Stimulated activated CD4-positive, alpha-beta T cell treated with anti-CD3 and anti-CD28 coated beads, Interleukin-15, amount 100 ng/mL, for 48 hours (primary cell): ENCODE data around the gene ABCG1.
A peak's percentile ranks its signal among the peaks of the same experiment; 100 is the strongest.
"Not testable (repeated sequence)": the region's sequence is repeated elsewhere in the genome, so short reads cannot be mapped to it uniquely, and the experiment has no call there.

Experiments
- DNase-seq, 2 donors: peaks; one replicate each; pipeline ENCODE4 v3.0.0-alpha.2; 2020; ENCODE audit warnings: low read depth in 2 of 2

ABCG1 gene

DNA sequence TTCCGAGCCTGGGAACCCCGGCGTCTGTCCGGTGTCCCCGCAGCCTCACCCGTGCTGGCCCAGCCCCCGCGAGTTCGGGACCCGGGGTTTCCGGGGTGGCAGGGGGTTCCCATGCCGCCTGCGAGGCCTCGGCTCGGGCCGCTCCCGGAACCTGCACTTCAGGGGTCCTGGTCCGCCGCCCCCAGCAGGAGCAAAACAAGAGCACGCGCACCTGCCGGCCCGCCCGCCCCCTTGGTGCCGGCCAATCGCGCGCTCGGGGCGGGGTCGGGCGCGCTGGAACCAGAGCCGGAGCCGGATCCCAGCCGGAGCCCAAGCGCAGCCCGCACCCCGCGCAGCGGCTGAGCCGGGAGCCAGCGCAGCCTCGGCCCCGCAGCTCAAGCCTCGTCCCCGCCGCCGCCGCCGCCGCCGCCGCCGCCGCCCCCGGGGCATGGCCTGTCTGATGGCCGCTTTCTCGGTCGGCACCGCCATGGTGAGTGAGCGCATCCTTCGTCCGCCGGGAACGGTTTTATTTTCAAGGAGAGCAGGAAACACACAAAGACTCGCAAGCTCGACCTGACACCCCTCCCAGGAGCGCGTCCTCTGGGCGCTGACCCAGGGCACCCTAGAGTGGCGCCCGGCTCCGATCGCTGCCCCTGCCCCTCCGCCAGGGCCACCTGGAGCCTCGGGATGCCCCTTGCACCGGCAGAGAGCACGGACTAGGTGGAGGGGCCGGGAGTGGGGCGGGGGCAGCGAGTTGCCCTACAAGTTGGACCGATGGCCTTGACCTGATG, at the start of gene ABCG1:
Gene ABCG1 (plus strand): TSS at position 305 of the 770 bp plus-strand sequence. CDS start 123 bp downstream, at position 428.
- no peak for DNase-seq

DNA sequence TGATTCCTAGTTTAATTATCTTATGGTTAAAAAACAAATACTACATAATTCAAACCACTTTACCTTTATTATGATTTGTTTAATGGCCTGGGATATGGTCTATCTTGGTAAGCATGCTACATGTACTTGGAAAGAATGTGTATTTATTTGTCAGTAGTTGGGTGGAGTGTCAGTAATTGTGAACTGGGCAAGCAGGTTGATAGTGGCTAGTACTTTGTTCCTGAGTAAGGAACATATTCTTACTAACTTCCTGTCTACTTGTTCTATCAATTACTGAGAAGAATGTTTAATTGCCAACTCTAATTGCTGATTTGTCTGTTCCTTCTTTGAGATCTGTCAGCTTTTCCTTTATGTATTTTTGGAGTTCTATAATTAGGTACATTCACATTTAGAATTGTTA, 49.2 kb upstream of the ABCG1 start:
- DNase-seq = no peak

DNA sequence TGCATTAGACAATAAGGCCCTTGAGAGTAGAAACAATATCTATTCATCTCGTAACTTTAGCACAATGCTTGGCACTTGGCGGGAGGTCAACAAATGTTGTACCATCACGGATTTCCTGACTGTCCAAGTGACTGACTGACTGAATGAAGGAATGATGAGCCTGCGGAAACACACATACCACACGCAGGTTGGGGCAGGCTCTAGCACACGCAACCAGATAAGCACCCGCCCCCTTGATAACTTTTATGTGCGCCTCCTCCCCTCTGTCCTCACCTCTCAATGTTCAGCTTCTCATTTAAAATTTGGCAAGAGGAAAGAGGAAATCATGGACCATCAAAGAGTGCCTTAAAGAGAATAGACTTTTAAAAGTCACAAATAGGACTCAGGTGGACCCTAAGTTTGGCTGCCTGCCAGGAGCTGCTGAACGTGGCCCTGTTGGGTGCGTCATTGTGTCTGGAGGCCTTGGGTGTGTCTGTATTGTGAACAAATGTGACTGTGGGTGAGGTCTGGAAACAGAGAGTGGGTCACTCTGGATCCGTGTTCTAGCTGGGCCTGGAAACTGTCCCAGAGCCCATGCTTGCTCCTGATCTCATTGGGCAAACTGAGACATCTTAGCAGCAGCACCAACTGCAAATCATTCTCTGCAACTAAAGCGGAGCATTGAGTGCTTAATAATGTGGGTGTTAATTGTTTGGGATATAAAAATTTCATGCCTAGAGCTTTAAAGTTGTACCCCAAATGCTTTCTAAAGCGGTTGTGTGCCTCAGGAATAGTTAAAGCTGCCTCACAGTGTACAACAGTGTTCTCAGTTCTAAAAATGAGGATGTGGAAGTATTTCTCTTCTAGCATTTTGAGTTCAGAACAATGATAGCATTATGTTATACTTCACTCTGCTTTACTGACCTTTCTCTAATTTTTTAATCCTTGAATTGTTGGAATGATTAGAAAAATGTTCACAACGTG, 47.6 kb upstream of the ABCG1 start:
- DNase-seq = no peak

DNA sequence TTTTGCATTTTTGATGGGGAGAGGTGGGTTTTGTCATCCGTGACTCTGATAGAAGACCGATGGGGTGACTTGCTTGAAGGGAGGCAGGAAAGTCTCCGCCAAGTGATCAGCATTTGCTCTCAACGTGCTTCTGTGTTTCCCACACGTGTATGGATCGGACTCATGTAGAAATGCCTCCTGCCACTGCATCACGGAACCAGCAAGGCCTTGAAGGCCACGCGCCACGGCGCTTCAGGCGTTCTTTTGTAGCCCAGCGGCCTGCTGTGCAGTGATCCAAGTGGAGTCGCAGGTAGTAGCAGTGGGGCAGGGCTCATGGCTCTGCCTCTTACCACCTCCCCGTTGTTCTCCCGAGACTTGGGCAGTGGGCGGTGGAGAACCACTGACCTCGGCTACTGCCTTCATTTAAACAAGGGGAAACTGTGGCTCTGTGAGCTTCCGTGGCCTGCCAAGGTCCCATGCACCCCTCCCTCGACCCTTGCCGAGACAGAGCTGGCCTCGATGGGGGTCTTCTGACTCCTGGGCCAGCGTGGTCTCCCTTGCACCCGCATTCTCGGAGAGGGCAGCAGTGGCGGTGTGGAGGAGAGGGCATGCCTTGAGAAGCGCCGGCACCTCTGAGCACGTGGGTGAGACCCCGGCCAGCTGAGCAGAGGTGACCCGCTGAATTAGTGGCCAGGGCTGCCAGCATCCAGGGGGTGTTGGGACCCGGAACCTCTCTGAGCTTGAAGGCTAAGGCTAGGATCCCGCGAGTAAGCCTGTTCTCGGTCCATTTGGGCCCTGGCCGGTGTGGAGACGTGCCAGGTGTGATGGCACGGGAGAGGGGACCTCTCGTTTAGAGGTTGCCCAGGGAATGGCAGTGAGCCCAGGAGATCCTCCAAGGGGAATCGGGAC, 46.1 kb upstream of the ABCG1 start:
- DNase-seq = no peak

DNA sequence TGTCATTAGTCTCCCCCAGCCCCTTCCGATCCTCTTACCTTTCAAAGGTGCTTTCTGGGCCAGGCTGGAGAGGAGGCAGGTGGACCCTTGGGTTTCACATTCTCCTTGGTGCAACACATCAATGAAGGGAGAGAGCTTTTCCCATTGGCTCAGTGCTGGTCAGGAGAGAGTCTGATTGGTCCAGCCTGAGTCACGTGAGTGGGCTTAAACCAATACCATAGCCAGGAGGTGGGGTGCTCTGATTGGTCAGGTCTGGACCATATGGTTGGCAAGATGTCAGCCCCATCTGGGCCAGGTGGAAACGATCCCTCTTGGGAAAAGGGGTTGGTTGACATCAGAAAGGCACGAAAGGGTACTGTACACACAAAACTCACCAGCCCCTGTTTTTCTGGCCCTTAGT, 44.8 kb upstream of the ABCG1 start:
- no peak for DNase-seq

DNA sequence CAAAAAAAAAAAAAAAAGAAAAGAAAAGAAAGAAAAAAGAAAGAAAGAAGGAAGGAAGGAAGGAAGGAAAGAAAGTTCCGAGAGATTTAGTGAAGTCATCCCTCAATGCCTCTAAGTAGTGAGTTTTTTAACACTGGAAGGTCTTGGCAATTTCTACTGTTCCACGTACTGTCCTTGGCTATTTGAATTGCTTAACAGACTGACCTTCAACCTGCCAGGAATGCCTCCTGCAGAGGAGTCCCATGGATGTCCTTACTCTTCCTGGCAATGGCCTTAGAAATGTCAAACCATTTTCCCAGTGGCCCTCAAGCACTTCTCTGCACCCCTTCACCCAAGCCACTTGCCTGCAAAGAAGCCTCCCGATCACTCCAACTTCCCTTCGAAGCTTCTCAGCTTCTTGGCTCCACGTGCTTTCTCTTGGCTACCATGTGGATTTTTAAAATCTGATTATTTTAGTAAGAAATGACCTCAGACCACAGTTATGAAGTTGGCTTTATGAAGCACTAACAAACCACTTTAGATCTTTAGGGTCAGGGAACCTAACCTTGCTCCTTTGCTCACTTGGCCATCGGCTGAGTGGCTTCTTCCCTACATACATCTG, 43.7 kb upstream of the ABCG1 start:
- no peak for DNase-seq

- DNase-seq = no peak
These were observed 42.1 kb upstream of the ABCG1 start for GRCh38 chr21:42176859-42177258.

DNA sequence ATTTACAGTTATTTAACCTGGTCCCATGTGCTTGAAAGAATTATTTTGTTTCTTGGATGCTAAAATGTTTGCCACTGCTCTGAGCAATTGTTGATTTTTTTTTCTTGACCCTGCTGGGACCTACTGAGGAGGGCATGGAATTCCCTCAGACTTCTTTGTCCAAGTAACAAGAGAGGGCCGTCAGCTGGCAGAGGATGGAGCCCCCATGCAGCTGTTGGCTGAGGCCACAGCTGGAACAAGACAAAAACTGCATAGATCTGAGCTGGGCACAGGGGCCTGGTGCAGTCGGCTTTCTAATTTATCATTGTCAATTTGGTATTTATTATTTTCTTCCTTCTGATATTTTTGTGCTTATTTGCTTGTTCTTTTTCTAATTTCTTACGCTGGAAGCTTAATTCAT, 39.6 kb upstream of the ABCG1 start:
- no peak for DNase-seq

DNA sequence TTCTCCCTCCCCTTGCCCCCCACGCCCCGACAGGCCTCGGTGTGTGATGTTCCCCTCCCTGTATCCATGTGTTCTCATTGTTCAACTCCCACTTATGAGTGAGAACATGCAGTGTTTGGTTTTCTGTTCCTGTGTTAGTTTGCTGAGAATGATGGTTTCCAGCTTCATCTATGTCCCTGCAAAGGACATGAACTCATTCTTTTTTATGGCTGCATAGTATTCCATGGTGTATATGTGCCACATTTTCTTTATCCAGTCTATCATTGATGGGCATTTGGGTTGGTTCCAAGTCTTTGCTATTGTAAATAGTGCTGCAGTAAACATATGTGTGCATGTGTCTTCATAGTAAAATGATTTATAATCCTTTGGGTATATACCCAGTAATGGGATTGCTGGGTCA, 38.9 kb upstream of the ABCG1 start:
- not testable (repeated sequence) for DNase-seq

- no peak for DNase-seq
These were observed 36.1 kb upstream of the ABCG1 start for GRCh38 chr21:42182713-42183371.

GRCh38 chr21:42183374-42184266, 35.3 kb upstream of the ABCG1 start:
- no peak for DNase-seq

DNA sequence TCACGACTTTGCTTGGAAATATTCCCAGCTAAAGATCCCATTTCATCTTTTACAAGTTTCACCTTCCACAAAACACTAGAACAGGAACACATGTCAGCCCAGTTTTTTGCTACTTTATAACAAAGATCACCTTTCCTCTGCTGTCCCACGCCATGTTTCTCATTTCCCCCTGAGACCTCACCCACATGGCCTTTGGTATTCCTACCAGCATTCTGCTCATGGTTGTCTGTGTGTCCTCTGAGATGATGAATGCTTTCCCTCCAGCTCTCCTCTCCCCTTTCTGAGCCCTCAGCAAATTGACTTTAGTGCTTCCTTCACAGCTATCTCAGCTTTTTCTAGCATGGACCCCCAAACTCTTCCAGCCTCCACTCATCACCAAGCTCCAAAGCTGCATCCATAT, 32.3 kb upstream of the ABCG1 start:
- no peak for DNase-seq

GRCh38 chr21:42187976-42188653, 30.8 kb upstream of the ABCG1 start:
- DNase-seq = peak; percentile 65 to 72

GRCh38 chr21:42188663-42189062, 30.3 kb upstream of the ABCG1 start:
- DNase-seq = no peak

GRCh38 chr21:42189431-42189830, 29.5 kb upstream of the ABCG1 start:
- DNase-seq = no peak

DNA sequence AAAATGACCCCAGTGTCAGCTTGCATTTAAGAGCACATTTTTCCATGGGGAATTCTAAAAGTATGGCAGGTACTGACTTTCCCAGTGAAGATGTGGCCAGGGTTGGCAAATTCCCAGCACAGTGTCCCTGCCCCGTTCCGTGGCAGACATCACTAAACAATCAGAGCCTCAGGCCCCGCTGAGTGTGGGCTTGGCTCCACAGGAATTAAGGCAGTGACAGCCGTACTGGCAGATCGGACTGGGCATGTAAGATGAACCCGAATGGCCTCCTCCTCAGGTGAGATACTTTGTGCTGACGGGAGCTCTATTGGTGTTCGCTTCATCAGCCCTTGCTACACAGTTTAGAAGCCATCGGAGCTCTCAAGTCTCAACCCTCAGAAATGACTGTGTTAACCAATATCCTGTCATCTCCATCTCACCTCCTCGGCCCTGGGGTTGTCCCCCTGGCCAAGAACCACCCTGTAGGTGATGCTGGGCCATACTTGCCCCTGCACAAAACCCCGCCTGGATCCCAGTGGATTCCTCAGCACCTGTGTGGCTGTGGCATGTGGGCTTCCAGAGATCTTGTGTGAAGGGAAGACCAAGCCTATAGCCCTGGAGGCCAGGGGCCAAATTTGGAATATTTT, 29.0 kb upstream of the ABCG1 start:
- DNase-seq = no peak

GRCh38 chr21:42190486-42190863, 28.5 kb upstream of the ABCG1 start:
- DNase-seq = no peak

DNA sequence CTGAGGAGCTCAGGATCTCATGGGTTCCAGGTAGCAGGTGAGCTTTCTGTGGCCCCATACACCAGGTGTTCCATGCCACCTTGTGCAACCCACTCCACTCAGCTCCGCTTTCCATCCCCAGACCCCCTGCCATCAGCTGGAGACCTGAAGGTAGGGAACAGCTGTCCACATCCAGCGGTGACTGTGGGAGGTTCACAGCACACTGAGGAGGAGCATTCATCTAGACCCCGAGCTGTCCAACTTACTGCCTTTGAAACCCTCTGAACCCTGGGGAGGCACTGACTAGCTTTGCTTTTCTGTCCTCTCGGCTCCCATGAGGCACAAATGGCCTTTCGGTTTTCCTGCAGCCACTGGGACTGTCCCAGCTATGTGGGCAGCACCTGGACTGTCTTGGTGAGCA, 27.9 kb upstream of the ABCG1 start:
- no peak for DNase-seq
